Measurements from ENCODE around the gene TMEM184C. TPM values are rescaled to one million over a fixed set of nuclear protein-coding genes. Genes with fewer than 3 reads are reported as not detected.

Gene TMEM184C
- total and polyA plus RNA-seq, 2 experiments from 2014 or later = 15.1 to 42.2 TPM

- Histone ChIP-seq H4K20me1 (replicated peaks; ENCODE audit: insufficient read depth) (no peaks in the 10 kb centered on the region), H3K79me2 (replicated peaks; ENCODE audit: insufficient read depth) (0 out of 2 replicates have a peak, but pooled peaks cover 2% of the 10 kb centered on the region), H3K4me1 (ENCODE audit: insufficient read depth) (peaks cover 28% of the 10 kb centered on the region), H3K36me3 (ENCODE audit: insufficient read depth) (peaks cover 12% of the 10 kb centered on the region; the same call in 1 of the 2 replicates), H3K4me3 (no peak overlapping the region), H3K27me3 (ENCODE audit: insufficient read depth) (no peaks in the 10 kb centered on the region), H3K9me2 (ENCODE audit: insufficient read depth) (no peaks in the 10 kb centered on the region), H3K27ac (ENCODE audit: low read depth) (no peak overlapping the region), H3F3A (replicated peaks; ENCODE audit: low read depth) (no peaks in the 10 kb centered on the region), H2AFZ (no peak overlapping the region), H3K4me2 (0 out of 2 replicates have a peak overlapping the region, but pooled peaks have one; percentile 3)
- Mint-ChIP-seq H3K27me3 (ENCODE audit: insufficient read depth, low read depth, poor library complexity) (no peaks in the 10 kb centered on the region), H3K36me3 (ENCODE audit: low read depth) (peaks cover 47% of the 10 kb centered on the region), H3K27ac (peak overlapping the region; percentile 59; the same call in 1 of the 2 replicates), H3K4me1 (peaks cover 23% of the 10 kb centered on the region; the same call in 2 of the 3 replicates), H3K9me3 (no peaks in the 10 kb centered on the region), H3K4me3 (no peak overlapping the region)
- ATAC-seq = peak; percentile 35
- no peak for TF ChIP-seq STAT1 (IDR thresholded peaks at IDR 0.05; ENCODE audit: unreplicated experiment)
- TF ChIP-seq JUNB (IDR thresholded peaks at IDR 0.05; ENCODE audit: unreplicated experiment) = no peak
- TF ChIP-seq ZNF462 (CRISPR knock-in tag; IDR thresholded peaks at IDR 0.05) = no peak
- no peak for TF ChIP-seq EZH2phosphoT487 (IDR thresholded peaks at IDR 0.05; ENCODE audit: unreplicated experiment)
- TF ChIP-seq ETS1 (IDR thresholded peaks at IDR 0.05) = no peak
- no peak for TF ChIP-seq ZNF331 (CRISPR knock-in tag; IDR thresholded peaks at IDR 0.05; ENCODE audit: low read depth)
- no peak for TF ChIP-seq REST (IDR thresholded peaks at IDR 0.05; ENCODE audit: unreplicated experiment)
- TF ChIP-seq NANOG (IDR thresholded peaks at IDR 0.05; ENCODE audit: borderline replicate concordance) = no peak
- no peak for TF ChIP-seq EZH2 (IDR thresholded peaks at IDR 0.05; ENCODE audit: low read depth, unreplicated experiment)
- no peak for DNase-seq (ENCODE audit: low spot score)
Measured at GRCh38 chr4:147638942-147639341, 21.7 kb downstream of the TMEM184C start.
